Stimulated activated CD8-positive, alpha-beta memory T cell treated with anti-CD3 and anti-CD28 coated beads, Interleukin-7, amount 100 ng/mL, for 1 hour (primary cell): ENCODE data around the gene SLC25A4.
"Not testable (repeated sequence)": the region's sequence is repeated elsewhere in the genome, so short reads cannot be mapped to it uniquely, and the experiment has no call there.

ENCODE experiments used
- DNase-seq, 2 donors: peaks; one replicate each; pipeline ENCODE4 v3.0.0-alpha.2; 2020; ENCODE audit warnings: low read depth in 2 of 2

The SLC25A4 gene

GRCh38 chr4:185179488-185179887 is 36.4 kb downstream of the SLC25A4 start:
- no peak for DNase-seq

GRCh38 chr4:185182239-185182638 is 39.2 kb downstream of the SLC25A4 start:
- no peak for DNase-seq

- DNase-seq: peak; percentile 47 to 66
Observed at GRCh38 chr4:185183622-185184281, 40.7 kb downstream of the SLC25A4 start.

GRCh38 chr4:185186769-185187168 is 43.7 kb downstream of the SLC25A4 start:
- DNase-seq: no peak

GRCh38 chr4:185189606-185190305 is 46.7 kb downstream of the SLC25A4 start:
- no peak for DNase-seq

- no peak for DNase-seq
Observed at GRCh38 chr4:185190306-185190856, 47.3 kb downstream of the SLC25A4 start.

- DNase-seq: no peak
Observed at GRCh38 chr4:185192059-185192458, 49.0 kb downstream of the SLC25A4 start.

GRCh38 chr4:185194924-185195888 is 52.1 kb downstream of the SLC25A4 start:
- DNase-seq: no peak

- DNase-seq: no peak
Observed at GRCh38 chr4:185196437-185196836, 53.4 kb downstream of the SLC25A4 start.

GRCh38 chr4:185198189-185198588 is 55.1 kb downstream of the SLC25A4 start:
- not testable (repeated sequence) for DNase-seq
